ENCODE measurements around the gene NFE2L1.

GRCh38 chr17:48059125-48059668 lies 11.0 kb downstream of the NFE2L1 start:
- TF ChIP-seq MAX (CRISPR knock-in tag; IDR thresholded peaks at IDR 0.05), result no peak
- TF ChIP-seq TCF7 (CRISPR knock-in tag; IDR thresholded peaks at IDR 0.05; ENCODE audit: low read depth), result no peak
- TF ChIP-seq ZNF281 (CRISPR knock-in tag; IDR thresholded peaks at IDR 0.05), result no peak
- no peak for TF ChIP-seq CTCF (IDR thresholded peaks at IDR 0.05)
- TF ChIP-seq IRF2 (CRISPR knock-in tag; IDR thresholded peaks at IDR 0.05; ENCODE audit: borderline replicate concordance, low read depth), result no peak
